K562 (cell line): ENCODE results near the gene POLR3H. TPM values are rescaled to one million over a fixed set of nuclear protein-coding genes. Genes with fewer than 3 reads are reported as not detected.

Source experiments
- polyA plus RNA-seq, 8 experiments: library from polyadenylated mRNA; depleted of rRNA in 4 of 8; stranded (reverse) in 5 of 8; unstranded in 3 of 8; fragments of >200 nt; fragmentation: Nextera tagmentation in 2 of 8; fragmentation: Illumina TruSeq in 1 of 8; extraction: Ambion mirVana in 2 of 8; extraction: Trizol in 1 of 8; gene quantifications; 2 replicates each; pipeline versions ENCODE4 v1.2.1 to v1.2.3, GENCODE V29; 2011 to 2014; ENCODE audit warnings: inconsistent platforms in 1 of 8, missing spikeins in 1 of 8
- total RNA-seq, 7 experiments: library from RNA; depleted of rRNA in 6 of 7; stranded (reverse); fragments of >200 nt in 6 of 7; fragmentation: Illumina TruSeq in 2 of 7; extraction: Trizol in 2 of 7; gene quantifications; 2 replicates each; pipeline versions ENCODE4 v1.2.1 to v1.2.3, GENCODE V29; 2011 to 2021; ENCODE audit warnings: low replicate concordance in 1 of 7
- TF ChIP-seq, protein P1 (sequence below): fragments of 200-600 bp; sonication (generic); IDR thresholded peaks from one replicate; pipeline ENCODE4 v1.6.1; 2012; ENCODE audit warnings: mild to moderate bottlenecking, low read depth, low read length, inconsistent platforms

POLR3H gene
- total and polyA plus RNA-seq, 9 of the 15 experiments (the other 6 are each of a cell fraction or from before 2014, with no cell fraction given), result 5.3 to 48.4 (median 22.2) TPM

DNA sequence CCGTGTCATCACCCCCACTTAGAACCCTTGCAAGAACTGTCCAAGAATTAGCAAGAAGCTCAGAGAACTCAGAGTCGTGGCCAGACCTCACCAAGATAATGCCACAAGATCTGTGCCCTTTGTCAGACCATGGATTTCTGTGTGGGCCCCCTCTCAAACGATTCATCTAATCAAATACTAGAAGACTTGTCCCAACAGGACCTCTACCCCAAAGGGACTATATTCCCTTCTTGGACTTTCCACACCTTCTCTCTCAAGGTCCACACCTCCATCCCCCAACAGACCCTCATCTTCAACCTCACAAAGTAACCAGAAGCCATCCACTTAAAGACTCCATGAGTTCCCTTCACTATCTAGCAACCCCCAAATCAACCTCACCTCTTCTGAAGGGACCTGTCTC lies 2.8 kb downstream of the POLR3H start (continued):
- TF ChIP-seq, protein P1, sequence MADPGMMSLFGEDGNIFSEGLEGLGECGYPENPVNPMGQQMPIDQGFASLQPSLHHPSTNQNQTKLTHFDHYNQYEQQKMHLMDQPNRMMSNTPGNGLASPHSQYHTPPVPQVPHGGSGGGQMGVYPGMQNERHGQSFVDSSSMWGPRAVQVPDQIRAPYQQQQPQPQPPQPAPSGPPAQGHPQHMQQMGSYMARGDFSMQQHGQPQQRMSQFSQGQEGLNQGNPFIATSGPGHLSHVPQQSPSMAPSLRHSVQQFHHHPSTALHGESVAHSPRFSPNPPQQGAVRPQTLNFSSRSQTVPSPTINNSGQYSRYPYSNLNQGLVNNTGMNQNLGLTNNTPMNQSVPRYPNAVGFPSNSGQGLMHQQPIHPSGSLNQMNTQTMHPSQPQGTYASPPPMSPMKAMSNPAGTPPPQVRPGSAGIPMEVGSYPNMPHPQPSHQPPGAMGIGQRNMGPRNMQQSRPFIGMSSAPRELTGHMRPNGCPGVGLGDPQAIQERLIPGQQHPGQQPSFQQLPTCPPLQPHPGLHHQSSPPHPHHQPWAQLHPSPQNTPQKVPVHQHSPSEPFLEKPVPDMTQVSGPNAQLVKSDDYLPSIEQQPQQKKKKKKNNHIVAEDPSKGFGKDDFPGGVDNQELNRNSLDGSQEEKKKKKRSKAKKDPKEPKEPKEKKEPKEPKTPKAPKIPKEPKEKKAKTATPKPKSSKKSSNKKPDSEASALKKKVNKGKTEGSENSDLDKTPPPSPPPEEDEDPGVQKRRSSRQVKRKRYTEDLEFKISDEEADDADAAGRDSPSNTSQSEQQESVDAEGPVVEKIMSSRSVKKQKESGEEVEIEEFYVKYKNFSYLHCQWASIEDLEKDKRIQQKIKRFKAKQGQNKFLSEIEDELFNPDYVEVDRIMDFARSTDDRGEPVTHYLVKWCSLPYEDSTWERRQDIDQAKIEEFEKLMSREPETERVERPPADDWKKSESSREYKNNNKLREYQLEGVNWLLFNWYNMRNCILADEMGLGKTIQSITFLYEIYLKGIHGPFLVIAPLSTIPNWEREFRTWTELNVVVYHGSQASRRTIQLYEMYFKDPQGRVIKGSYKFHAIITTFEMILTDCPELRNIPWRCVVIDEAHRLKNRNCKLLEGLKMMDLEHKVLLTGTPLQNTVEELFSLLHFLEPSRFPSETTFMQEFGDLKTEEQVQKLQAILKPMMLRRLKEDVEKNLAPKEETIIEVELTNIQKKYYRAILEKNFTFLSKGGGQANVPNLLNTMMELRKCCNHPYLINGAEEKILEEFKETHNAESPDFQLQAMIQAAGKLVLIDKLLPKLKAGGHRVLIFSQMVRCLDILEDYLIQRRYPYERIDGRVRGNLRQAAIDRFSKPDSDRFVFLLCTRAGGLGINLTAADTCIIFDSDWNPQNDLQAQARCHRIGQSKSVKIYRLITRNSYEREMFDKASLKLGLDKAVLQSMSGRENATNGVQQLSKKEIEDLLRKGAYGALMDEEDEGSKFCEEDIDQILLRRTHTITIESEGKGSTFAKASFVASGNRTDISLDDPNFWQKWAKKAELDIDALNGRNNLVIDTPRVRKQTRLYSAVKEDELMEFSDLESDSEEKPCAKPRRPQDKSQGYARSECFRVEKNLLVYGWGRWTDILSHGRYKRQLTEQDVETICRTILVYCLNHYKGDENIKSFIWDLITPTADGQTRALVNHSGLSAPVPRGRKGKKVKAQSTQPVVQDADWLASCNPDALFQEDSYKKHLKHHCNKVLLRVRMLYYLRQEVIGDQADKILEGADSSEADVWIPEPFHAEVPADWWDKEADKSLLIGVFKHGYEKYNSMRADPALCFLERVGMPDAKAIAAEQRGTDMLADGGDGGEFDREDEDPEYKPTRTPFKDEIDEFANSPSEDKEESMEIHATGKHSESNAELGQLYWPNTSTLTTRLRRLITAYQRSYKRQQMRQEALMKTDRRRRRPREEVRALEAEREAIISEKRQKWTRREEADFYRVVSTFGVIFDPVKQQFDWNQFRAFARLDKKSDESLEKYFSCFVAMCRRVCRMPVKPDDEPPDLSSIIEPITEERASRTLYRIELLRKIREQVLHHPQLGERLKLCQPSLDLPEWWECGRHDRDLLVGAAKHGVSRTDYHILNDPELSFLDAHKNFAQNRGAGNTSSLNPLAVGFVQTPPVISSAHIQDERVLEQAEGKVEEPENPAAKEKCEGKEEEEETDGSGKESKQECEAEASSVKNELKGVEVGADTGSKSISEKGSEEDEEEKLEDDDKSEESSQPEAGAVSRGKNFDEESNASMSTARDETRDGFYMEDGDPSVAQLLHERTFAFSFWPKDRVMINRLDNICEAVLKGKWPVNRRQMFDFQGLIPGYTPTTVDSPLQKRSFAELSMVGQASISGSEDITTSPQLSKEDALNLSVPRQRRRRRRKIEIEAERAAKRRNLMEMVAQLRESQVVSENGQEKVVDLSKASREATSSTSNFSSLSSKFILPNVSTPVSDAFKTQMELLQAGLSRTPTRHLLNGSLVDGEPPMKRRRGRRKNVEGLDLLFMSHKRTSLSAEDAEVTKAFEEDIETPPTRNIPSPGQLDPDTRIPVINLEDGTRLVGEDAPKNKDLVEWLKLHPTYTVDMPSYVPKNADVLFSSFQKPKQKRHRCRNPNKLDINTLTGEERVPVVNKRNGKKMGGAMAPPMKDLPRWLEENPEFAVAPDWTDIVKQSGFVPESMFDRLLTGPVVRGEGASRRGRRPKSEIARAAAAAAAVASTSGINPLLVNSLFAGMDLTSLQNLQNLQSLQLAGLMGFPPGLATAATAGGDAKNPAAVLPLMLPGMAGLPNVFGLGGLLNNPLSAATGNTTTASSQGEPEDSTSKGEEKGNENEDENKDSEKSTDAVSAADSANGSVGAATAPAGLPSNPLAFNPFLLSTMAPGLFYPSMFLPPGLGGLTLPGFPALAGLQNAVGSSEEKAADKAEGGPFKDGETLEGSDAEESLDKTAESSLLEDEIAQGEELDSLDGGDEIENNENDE, result no peak
